DOHH2 (cell line): ENCODE measurements around the gene SLC39A10.

Experiments
- EZH2phosphoT487 ChIP-seq: fragments of 200-600 bp; sonication (generic); IDR thresholded peaks from 2 replicates; pipeline ENCODE4 v1.6.1; 2017; ENCODE audit warnings: borderline replicate concordance, mild to moderate bottlenecking, antibody characterized with exemption, low read length, moderate library complexity, mixed read lengths
- TF ChIP-seq, protein P1 (sequence below): fragments of 200-600 bp; sonication (generic); IDR thresholded peaks from one replicate; pipeline ENCODE4 v1.5.1; 2014; ENCODE audit warnings: antibody characterized with exemption, mild to moderate bottlenecking, low read depth, low read length; ENCODE audit not compliant: poor library complexity, severe bottlenecking

- TF ChIP-seq, protein P1, sequence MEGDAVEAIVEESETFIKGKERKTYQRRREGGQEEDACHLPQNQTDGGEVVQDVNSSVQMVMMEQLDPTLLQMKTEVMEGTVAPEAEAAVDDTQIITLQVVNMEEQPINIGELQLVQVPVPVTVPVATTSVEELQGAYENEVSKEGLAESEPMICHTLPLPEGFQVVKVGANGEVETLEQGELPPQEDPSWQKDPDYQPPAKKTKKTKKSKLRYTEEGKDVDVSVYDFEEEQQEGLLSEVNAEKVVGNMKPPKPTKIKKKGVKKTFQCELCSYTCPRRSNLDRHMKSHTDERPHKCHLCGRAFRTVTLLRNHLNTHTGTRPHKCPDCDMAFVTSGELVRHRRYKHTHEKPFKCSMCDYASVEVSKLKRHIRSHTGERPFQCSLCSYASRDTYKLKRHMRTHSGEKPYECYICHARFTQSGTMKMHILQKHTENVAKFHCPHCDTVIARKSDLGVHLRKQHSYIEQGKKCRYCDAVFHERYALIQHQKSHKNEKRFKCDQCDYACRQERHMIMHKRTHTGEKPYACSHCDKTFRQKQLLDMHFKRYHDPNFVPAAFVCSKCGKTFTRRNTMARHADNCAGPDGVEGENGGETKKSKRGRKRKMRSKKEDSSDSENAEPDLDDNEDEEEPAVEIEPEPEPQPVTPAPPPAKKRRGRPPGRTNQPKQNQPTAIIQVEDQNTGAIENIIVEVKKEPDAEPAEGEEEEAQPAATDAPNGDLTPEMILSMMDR: no peak
- no peak for TF ChIP-seq EZH2phosphoT487
Observed at GRCh38 chr2:195696012-195696411, 39.0 kb downstream of the SLC39A10 start.
